GM12865 (cell line): ENCODE data around the gene TDRD7.
"Not testable (repeated sequence)": the region's sequence is repeated elsewhere in the genome, so short reads cannot be mapped to it uniquely, and the experiment has no call there.

Experiments used
- DNase-seq: peaks from one replicate; pipeline ENCODE4 v3.0.0; 2010; ENCODE audit warnings: low read depth
- H3K4me3 ChIP-seq: 2 replicates; pipeline ENCODE4 v1.5.1; 2011; ENCODE audit warnings: mild to moderate bottlenecking, low read depth, low read length, control low read depth
- CTCF ChIP-seq: IDR thresholded peaks from 2 replicates; pipeline ENCODE4 v1.5.1; 2011; ENCODE audit warnings: low read length, control low read depth, low read depth, inconsistent platforms; ENCODE audit not compliant: insufficient read depth; ENCODE audit errors: missing control alignments

The TDRD7 gene

GRCh38 chr9:97437051-97437600 lies 25.2 kb downstream of the TDRD7 start:
- no peak for DNase-seq
- no peak overlapping the region for H3K4me3 ChIP-seq
- TF ChIP-seq CTCF: no peak

- no peak for DNase-seq
- H3K4me3 ChIP-seq: no peak overlapping the region
- TF ChIP-seq CTCF: no peak
Observed at GRCh38 chr9:97438257-97438656, 26.4 kb downstream of the TDRD7 start.

GRCh38 chr9:97438666-97439065 lies 26.8 kb downstream of the TDRD7 start:
- no peak for DNase-seq
- no peak overlapping the region for H3K4me3 ChIP-seq
- TF ChIP-seq CTCF: no peak

- no peak overlapping the region for H3K4me3 ChIP-seq
- DNase-seq: no peak
- TF ChIP-seq CTCF: no peak
Observed at GRCh38 chr9:97440160-97440559, 28.3 kb downstream of the TDRD7 start.

- TF ChIP-seq CTCF: no peak
- H3K4me3 ChIP-seq: no peak overlapping the region
- DNase-seq: no peak
Observed at GRCh38 chr9:97441729-97442128, 29.8 kb downstream of the TDRD7 start.

GRCh38 chr9:97445119-97445701 lies 33.3 kb downstream of the TDRD7 start:
- DNase-seq: no peak
- H3K4me3 ChIP-seq: no peak overlapping the region
- TF ChIP-seq CTCF: no peak

GRCh38 chr9:97447001-97447400 lies 35.1 kb downstream of the TDRD7 start:
- TF ChIP-seq CTCF: no peak
- no peak for DNase-seq
- H3K4me3 ChIP-seq: no peak overlapping the region

GRCh38 chr9:97453573-97453972 lies 41.7 kb downstream of the TDRD7 start:
- H3K4me3 ChIP-seq, DNase-seq: not testable (repeated sequence)

GRCh38 chr9:97456841-97457240 lies 44.9 kb downstream of the TDRD7 start:
- DNase-seq, H3K4me3 ChIP-seq: not testable (repeated sequence)
